Right lobe of liver (tissue), 4 donors: ENCODE measurements around the gene EXD3.
"Not testable (repeated sequence)": the region's sequence is repeated elsewhere in the genome, so short reads cannot be mapped to it uniquely, and the experiment has no call there.

ENCODE experiments used
- CTCF ChIP-seq, 4 donors: fragments of 200-600 bp in 3 of 4; fragments of 450-650 bp in 1 of 4; IDR thresholded peaks; one replicate each; pipeline versions ENCODE4 v1.5.1 to v1.8.0; 2016 to 2022; ENCODE audit warnings: antibody characterized with exemption in 4 of 4, mild to moderate bottlenecking in 2 of 4
- POLR2A ChIP-seq: fragments of 450-650 bp; IDR thresholded peaks from one replicate; pipeline ENCODE4 v1.6.1; 2017; ENCODE audit warnings: antibody characterized with exemption, mild to moderate bottlenecking
- donor health status: DM: no; HTN: no; CAD: no.
- donor health status: DM: no; HTN: no; CAD: no.
- donor health status: DM: no; HTN: yes; CAD: no.

GRCh38 chr9:137410236-137410890 lies 12.6 kb downstream of the EXD3 start:
- not testable (repeated sequence) for TF ChIP-seq CTCF (IDR thresholded peaks at IDR 0.05); POLR2A
